Skeletal muscle satellite cell (primary cell): ENCODE measurements around the gene PEX1.
"Not testable (repeated sequence)": the region's sequence is repeated elsewhere in the genome, so short reads cannot be mapped to it uniquely, and the experiment has no call there.

Source experiments
- H3K27me3 ChIP-seq: 2 replicates; pipeline ENCODE4 v1.7.0; 2013; ENCODE audit warnings: low read length; ENCODE audit not compliant: control insufficient read depth, insufficient read depth
- H3K36me3 ChIP-seq: 2 replicates; pipeline ENCODE4 v1.7.0; 2013; ENCODE audit warnings: mild to moderate bottlenecking, control low read depth, low read length; ENCODE audit not compliant: insufficient read depth
- H3K4me1 ChIP-seq: 2 replicates; pipeline ENCODE4 v1.7.0; 2013; ENCODE audit warnings: low read length; ENCODE audit not compliant: control insufficient read depth, insufficient read depth
- H3K4me2 ChIP-seq: 2 replicates; pipeline ENCODE4 v1.7.0; 2013; ENCODE audit warnings: mild to moderate bottlenecking, low read length
- H3K4me3 ChIP-seq: 2 replicates; pipeline ENCODE4 v1.7.0; 2013; ENCODE audit warnings: low read length
- H3K9ac ChIP-seq: 2 replicates; pipeline ENCODE4 v1.7.0; 2013; ENCODE audit warnings: mild to moderate bottlenecking, low read depth, low read length, moderate library complexity
- H3K9me3 ChIP-seq: replicated peaks from 2 replicates; pipeline ENCODE4 v1.7.0; 2013; ENCODE audit warnings: mild to moderate bottlenecking, control low read depth, low read length

The PEX1 gene

GRCh38 chr7:92545116-92545515 lies 16.8 kb upstream of the PEX1 start:
- not testable (repeated sequence) for H3K9ac ChIP-seq, H3K4me2 ChIP-seq, H3K36me3 ChIP-seq, H3K9me3 ChIP-seq, H3K27me3 ChIP-seq, H3K4me1 ChIP-seq, H3K4me3 ChIP-seq

GRCh38 chr7:92543542-92543941 lies 15.2 kb upstream of the PEX1 start:
- not testable (repeated sequence) for H3K4me1 ChIP-seq, H3K36me3 ChIP-seq, H3K9me3 ChIP-seq, H3K27me3 ChIP-seq, H3K9ac ChIP-seq, H3K4me3 ChIP-seq, H3K4me2 ChIP-seq

GRCh38 chr7:92534572-92534971 lies 6.3 kb upstream of the PEX1 start:
- Histone ChIP-seq H3K4me2 (no peak overlapping the region), H3K27me3 (no peaks in the 10 kb centered on the region), H3K9me3 (no peaks in the 10 kb centered on the region), H3K36me3 (peaks cover 75% of the 10 kb centered on the region), H3K9ac (no peak overlapping the region), H3K4me3 (no peak overlapping the region), H3K4me1 (no peaks in the 10 kb centered on the region)

DNA sequence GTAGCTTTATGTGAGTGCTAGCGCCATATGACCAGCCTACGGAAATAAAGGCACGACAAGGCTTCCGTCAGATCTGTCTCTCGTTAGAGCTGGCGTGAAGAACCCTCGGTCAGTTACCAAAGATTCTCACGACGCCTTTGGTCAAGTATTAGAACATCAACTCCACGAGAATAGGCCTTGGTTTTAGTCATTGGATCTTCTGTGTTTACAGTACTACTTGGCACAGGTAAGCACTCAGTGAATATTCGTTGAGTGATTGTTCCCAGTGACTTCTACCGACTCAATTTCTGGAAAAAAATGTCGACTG lies 591 bp upstream of the PEX1 start:
- Histone ChIP-seq H3K27me3 (no peaks in the 10 kb centered on the region), H3K4me2 (peak overlapping the region; percentile 81), H3K4me3 (peak overlapping the region; percentile 93), H3K9ac (peak overlapping the region; percentile 88), H3K9me3 (no peaks in the 10 kb centered on the region), H3K36me3 (peaks cover 26% of the 10 kb centered on the region), H3K4me1 (peaks cover 4% of the 10 kb centered on the region)

DNA sequence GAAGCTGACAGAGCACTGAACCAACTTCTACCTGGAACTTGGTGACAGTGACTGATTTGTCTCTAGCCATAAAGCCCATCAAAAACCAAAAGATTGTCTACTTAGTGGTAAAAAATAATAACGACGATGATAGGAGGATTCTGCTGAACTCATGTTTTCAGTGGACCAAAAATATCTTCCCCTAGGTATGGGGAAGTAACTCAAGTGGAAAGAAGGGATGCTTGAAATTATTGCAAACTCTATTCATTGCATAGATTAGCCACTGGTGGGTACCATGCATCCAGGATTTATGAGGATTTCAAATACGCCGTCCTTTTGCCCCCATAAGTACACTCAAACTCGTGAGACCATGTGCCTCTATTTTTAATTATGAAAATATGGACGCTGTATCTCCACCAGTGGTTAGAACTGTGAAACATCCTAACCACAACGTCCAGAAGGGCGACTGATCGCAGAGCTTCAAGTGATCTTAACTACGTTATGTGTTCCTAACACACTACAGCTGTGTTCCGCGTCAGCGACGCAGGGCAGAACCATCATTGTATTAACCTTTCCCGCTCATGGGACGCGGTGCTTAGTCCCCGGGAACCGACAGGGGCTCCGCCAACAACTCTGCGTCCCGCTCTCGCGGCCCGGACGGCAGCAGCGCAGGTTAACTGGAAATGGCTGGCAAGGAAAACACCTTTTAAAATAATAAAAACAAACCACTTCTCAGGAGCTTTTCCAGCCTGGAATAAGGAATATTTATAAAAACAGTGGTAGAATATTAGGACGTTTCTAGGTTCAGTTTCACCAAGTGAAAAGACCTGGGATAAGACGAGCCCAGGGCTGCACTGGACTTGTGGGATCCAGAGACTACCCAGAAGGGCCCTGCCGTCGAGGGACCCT lies 776 bp downstream of the PEX1 start:
- Histone ChIP-seq H3K36me3 (peaks cover 14% of the 10 kb centered on the region), H3K4me1 (peaks cover 4% of the 10 kb centered on the region), H3K27me3 (no peaks in the 10 kb centered on the region), H3K4me2 (peak overlapping the region; percentile 85), H3K9ac (peak overlapping the region; percentile 85), H3K9me3 (no peaks in the 10 kb centered on the region), H3K4me3 (peak overlapping the region; percentile 98)

GRCh38 chr7:92523110-92523509 lies 5.2 kb downstream of the PEX1 start:
- no peaks in the 10 kb centered on the region for H3K9me3 ChIP-seq
- H3K27me3 ChIP-seq: no peaks in the 10 kb centered on the region
- H3K36me3 ChIP-seq: no peaks in the 10 kb centered on the region
- no peak overlapping the region for H3K4me3 ChIP-seq
- no peak overlapping the region for H3K4me2 ChIP-seq
- H3K4me1 ChIP-seq: peaks cover 4% of the 10 kb centered on the region
- no peak overlapping the region for H3K9ac ChIP-seq

DNA sequence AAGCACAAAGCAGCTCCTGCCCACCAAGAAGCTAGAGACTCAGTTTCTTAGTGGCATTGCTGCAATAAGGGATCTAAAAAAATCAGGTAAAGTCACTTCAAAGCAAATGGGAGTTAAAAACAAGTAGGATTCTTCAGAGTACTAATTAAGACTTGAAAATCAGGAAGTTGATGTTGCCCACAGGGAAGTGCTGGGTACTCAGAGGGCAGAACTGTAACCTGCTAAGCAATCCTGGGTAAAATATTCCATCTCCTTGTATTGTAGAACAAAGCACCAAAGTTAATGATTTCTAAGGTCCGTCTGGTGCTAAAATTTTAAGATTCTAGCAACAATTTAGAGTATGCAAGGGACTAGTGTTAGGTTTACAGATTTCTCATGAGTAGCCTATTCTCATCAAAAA lies 8.3 kb downstream of the PEX1 start:
- no peak overlapping the region for H3K9ac ChIP-seq
- no peak overlapping the region for H3K4me3 ChIP-seq
- H3K4me1 ChIP-seq: no peaks in the 10 kb centered on the region

DNA sequence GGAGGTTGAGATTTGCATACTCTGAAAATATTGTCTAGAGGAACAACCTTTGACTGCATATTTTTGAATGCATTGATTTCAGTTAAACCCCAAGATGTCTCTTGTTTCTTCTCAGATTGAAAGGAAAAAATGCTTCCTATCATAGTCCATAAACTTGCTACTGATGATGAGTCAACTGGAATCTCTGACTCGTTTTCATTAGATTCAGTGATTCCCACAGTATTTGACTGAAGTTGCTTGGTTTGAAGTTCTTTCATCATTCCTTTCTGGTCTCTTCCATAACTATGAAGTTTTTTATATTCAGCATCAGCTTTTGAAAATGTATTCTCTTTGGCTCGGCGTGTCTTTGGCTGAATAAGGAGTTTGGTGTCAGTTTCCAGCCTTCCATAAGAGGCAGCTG lies 10.7 kb downstream of the PEX1 start:
- Histone ChIP-seq H3K4me3 (no peak overlapping the region), H3K4me2 (no peak overlapping the region), H3K36me3 (peaks cover 5% of the 10 kb centered on the region), H3K9me3 (no peaks in the 10 kb centered on the region), H3K27me3 (no peaks in the 10 kb centered on the region), H3K9ac (no peak overlapping the region), H3K4me1 (no peaks in the 10 kb centered on the region)

More for the DNA sequence above, 8.3 kb downstream of the PEX1 start:
- Histone ChIP-seq H3K27me3 (no peaks in the 10 kb centered on the region), H3K36me3 (peaks cover 5% of the 10 kb centered on the region), H3K9me3 (no peaks in the 10 kb centered on the region), H3K4me2 (no peak overlapping the region)

DNA sequence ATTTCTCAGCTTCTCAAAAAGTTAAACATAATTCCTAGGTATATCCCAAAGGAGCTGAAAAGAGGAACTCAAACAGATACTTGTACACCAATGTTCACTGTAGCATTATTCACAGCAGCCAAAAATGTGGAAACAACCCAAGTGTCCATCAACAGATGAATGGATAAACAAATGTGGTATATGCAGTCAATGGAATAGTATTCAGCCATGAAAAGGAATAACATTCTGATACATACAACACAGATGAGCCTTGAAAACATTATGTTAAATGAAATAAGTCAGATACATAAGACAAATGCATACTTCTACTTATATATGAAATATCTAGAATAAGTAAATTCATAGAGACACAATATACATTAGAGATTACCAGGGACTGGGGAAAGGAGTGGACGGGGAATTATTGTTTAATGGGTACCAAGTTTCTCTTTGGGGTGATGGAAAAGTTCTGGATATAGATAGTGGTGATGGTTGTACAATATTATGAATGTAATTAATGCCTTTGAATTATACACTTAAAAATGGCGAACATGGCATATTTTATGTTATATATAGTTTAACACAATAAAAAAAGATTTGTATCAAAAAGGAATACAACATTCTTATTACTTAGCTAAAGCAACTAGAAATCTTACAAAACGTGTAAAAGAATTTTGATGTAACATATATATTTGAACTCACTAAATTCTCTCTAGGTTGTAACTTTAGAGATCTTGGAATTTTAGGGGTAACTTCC lies 15.0 kb downstream of the PEX1 start:
- Histone ChIP-seq H3K9me3 (no peaks in the 10 kb centered on the region), H3K4me2 (no peak overlapping the region), H3K4me3 (no peak overlapping the region), H3K9ac (no peak overlapping the region), H3K27me3 (no peaks in the 10 kb centered on the region), H3K4me1 (no peaks in the 10 kb centered on the region), H3K36me3 (peaks cover 5% of the 10 kb centered on the region)

GRCh38 chr7:92508946-92509345 lies 19.4 kb downstream of the PEX1 start:
- Histone ChIP-seq H3K4me3 (no peak overlapping the region), H3K36me3 (peaks cover 6% of the 10 kb centered on the region), H3K9ac (no peak overlapping the region), H3K4me2 (no peak overlapping the region), H3K4me1 (no peaks in the 10 kb centered on the region), H3K27me3 (no peaks in the 10 kb centered on the region), H3K9me3 (no peaks in the 10 kb centered on the region)

DNA sequence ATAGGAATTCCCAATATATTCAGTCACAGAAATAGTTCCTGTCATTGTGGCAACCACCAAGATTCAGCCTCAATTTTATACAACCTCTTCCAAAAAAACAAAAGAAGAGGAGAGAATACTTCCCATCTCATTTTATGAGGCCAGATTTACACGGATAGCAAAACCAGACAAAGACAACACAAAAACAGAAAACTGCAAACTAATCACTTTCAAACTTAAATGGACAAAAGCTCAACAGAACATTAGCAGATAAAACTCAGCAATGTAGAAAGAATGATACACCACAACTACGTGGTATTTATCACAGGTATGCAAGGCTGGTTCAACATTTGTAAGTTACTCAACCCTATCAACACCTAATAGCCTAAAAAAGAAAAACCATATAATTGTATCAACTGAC lies 22.0 kb downstream of the PEX1 start:
- no peak overlapping the region for H3K4me2 ChIP-seq
- no peaks in the 10 kb centered on the region for H3K4me1 ChIP-seq
- H3K36me3 ChIP-seq: peaks cover 13% of the 10 kb centered on the region
- no peak overlapping the region for H3K4me3 ChIP-seq
- no peaks in the 10 kb centered on the region for H3K27me3 ChIP-seq
- no peak overlapping the region for H3K9ac ChIP-seq
- H3K9me3 ChIP-seq: no peaks in the 10 kb centered on the region

GRCh38 chr7:92504563-92504962 lies 23.8 kb downstream of the PEX1 start:
- H3K36me3 ChIP-seq: peaks cover 13% of the 10 kb centered on the region
- H3K4me1 ChIP-seq: no peaks in the 10 kb centered on the region
- H3K9me3 ChIP-seq: no peaks in the 10 kb centered on the region
- H3K27me3 ChIP-seq: no peaks in the 10 kb centered on the region
- no peak overlapping the region for H3K4me3 ChIP-seq
- no peak overlapping the region for H3K9ac ChIP-seq
- no peak overlapping the region for H3K4me2 ChIP-seq
